ENCODE data around the gene PPY. TPM values are rescaled to one million over a fixed set of nuclear protein-coding genes. Genes with fewer than 3 reads are reported as not detected.

The PPY gene, protein sequence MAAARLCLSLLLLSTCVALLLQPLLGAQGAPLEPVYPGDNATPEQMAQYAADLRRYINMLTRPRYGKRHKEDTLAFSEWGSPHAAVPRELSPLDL
- 0.78 TPM in 1 of 2 replicates, not detected in the other for total RNA-seq
- long read RNA-seq, result 0 reads

DNA sequence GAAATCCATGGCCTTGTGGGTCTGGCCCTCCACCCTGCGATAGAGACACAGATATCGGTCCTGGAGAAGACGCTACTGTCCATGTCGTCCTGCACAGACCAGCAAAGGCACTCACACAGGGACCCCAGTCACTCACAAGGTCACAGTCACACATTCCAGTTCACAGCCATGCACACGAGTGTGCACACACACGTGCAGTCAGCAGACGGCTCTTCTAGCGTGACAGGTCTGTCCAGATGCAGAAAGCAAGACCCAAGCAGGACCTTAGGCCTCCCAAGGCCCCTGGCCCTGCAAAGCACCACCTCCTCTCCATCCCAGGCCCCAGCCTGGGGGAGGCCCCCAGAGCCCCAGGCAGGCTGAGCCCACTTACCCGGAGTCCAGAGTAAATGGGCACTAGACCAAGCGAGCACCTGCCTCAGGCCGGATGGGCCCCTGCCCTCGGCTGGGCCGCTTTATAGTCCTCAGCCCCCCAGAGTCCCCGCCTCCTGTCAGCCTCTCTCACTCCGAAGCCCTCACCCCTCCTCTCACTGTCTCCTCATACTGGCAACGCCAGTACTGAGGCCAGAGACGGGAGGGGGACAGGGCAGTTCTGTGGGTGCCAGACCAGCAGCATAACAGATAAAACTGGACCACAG lies at the start of gene PPY:
PPY (minus strand) TSS at position 426 of the 635 bp plus-strand sequence. CDS start 822 bp downstream, outside the sequence.
- H3K4me3 Mint-ChIP-seq (ENCODE audit: low read depth), result no peak within 1 kb of the TSS
- TF ChIP-seq, protein P1, sequence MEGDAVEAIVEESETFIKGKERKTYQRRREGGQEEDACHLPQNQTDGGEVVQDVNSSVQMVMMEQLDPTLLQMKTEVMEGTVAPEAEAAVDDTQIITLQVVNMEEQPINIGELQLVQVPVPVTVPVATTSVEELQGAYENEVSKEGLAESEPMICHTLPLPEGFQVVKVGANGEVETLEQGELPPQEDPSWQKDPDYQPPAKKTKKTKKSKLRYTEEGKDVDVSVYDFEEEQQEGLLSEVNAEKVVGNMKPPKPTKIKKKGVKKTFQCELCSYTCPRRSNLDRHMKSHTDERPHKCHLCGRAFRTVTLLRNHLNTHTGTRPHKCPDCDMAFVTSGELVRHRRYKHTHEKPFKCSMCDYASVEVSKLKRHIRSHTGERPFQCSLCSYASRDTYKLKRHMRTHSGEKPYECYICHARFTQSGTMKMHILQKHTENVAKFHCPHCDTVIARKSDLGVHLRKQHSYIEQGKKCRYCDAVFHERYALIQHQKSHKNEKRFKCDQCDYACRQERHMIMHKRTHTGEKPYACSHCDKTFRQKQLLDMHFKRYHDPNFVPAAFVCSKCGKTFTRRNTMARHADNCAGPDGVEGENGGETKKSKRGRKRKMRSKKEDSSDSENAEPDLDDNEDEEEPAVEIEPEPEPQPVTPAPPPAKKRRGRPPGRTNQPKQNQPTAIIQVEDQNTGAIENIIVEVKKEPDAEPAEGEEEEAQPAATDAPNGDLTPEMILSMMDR (IDR thresholded peaks at IDR 0.05; ENCODE audit: unreplicated experiment), result no peak
- H3K36me3 Mint-ChIP-seq (ENCODE audit: insufficient read depth), result no peaks in the 10 kb centered on the region
- H3K27ac Mint-ChIP-seq, result no peak within 1 kb of the TSS
- DNase-seq (ENCODE audit: low spot score, unreplicated experiment), result no peak
- H3K27me3 Mint-ChIP-seq, result peaks cover 60% of the 10 kb centered on the region
- H3K4me1 Mint-ChIP-seq (ENCODE audit: low read depth), result no peaks in the 10 kb centered on the region
- no peaks in the 10 kb centered on the region for H3K9me3 Mint-ChIP-seq (ENCODE audit: low read depth)

DNA sequence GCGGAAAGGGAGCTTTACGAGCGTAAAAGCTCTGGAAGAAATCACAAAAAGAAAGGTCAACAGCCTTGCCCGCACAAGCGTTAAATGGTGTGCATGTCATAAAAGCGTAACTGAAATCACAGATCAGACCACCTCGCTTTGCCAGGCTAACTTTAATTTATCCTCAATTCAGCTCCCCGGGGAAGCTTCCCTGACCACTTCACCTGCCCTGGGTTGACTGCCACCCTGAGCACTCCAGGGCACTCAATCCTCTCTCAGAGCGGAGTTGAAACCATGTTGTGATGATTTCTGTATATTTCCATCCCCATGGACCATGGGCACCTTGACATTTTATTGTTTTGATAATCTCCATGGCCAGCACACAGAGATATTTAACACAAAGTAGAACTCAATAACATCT lies 46.0 kb upstream of the PPY start:
- Mint-ChIP-seq H3K9me3 (ENCODE audit: low read depth) (no peaks in the 10 kb centered on the region), H3K36me3 (ENCODE audit: insufficient read depth) (no peaks in the 10 kb centered on the region), H3K4me1 (ENCODE audit: low read depth) (peaks cover 2% of the 10 kb centered on the region), H3K27ac (no peak overlapping the region), H3K4me3 (ENCODE audit: low read depth) (no peak overlapping the region), H3K27me3 (peaks cover 50% of the 10 kb centered on the region)
- TF ChIP-seq, protein P1 (IDR thresholded peaks at IDR 0.05; ENCODE audit: unreplicated experiment), result no peak
- DNase-seq (ENCODE audit: low spot score, unreplicated experiment), result no peak

- no peak for DNase-seq (ENCODE audit: low spot score, unreplicated experiment)
- Mint-ChIP-seq H3K4me1 (ENCODE audit: low read depth) (peaks cover 2% of the 10 kb centered on the region), H3K27ac (no peak overlapping the region), H3K36me3 (ENCODE audit: insufficient read depth) (no peaks in the 10 kb centered on the region), H3K9me3 (ENCODE audit: low read depth) (no peaks in the 10 kb centered on the region), H3K27me3 (peaks cover 59% of the 10 kb centered on the region), H3K4me3 (ENCODE audit: low read depth) (no peak overlapping the region)
- TF ChIP-seq, protein P1 (IDR thresholded peaks at IDR 0.05; ENCODE audit: unreplicated experiment), result no peak
These were observed 45.1 kb upstream of the PPY start for GRCh38 chr17:43987131-43988021.

GRCh38 chr17:43986225-43986981 lies 44.1 kb upstream of the PPY start:
- no peaks in the 10 kb centered on the region for H3K36me3 Mint-ChIP-seq (ENCODE audit: insufficient read depth)
- no peak overlapping the region for H3K27ac Mint-ChIP-seq
- no peak for DNase-seq (ENCODE audit: low spot score, unreplicated experiment)
- TF ChIP-seq, protein P1 (IDR thresholded peaks at IDR 0.05; ENCODE audit: unreplicated experiment), result no peak
- H3K4me1 Mint-ChIP-seq (ENCODE audit: low read depth), result peaks cover 2% of the 10 kb centered on the region
- H3K27me3 Mint-ChIP-seq, result peaks cover 66% of the 10 kb centered on the region
- no peak overlapping the region for H3K4me3 Mint-ChIP-seq (ENCODE audit: low read depth)
- H3K9me3 Mint-ChIP-seq (ENCODE audit: low read depth), result no peaks in the 10 kb centered on the region

DNA sequence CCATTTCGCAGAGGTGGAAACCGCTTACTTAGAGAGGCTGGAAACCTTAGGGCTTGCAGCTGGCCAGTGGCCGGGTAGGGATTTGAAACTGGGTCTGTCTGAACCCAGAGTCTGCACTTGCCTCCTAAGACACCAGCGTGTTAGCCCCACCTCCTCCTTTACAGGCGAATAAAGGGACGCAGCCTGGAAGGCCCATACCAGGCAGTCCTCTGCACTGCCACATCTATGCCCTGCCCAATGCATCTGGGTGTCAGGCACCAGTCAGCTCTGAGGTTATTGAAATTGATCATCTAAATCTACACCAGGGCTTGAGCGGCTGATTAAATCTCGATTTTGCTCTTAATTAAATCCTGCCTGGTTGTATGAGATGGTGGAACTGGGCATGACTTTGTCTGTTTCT lies 42.2 kb upstream of the PPY start:
- H3K4me3 Mint-ChIP-seq (ENCODE audit: low read depth), result peak overlapping the region; percentile 40
- H3K4me1 Mint-ChIP-seq (ENCODE audit: low read depth), result peaks cover 2% of the 10 kb centered on the region
- TF ChIP-seq, protein P1 (IDR thresholded peaks at IDR 0.05; ENCODE audit: unreplicated experiment), result no peak
- peaks cover 76% of the 10 kb centered on the region for H3K27me3 Mint-ChIP-seq
- no peaks in the 10 kb centered on the region for H3K36me3 Mint-ChIP-seq (ENCODE audit: insufficient read depth)
- no peaks in the 10 kb centered on the region for H3K9me3 Mint-ChIP-seq (ENCODE audit: low read depth)
- no peak for DNase-seq (ENCODE audit: low spot score, unreplicated experiment)
- no peak overlapping the region for H3K27ac Mint-ChIP-seq

All from progenitor cell of endocrine pancreas (in vitro differentiated cells).